ENCODE results near the gene UGT1A10.
"Not testable (repeated sequence)": the region's sequence is repeated elsewhere in the genome, so short reads cannot be mapped to it uniquely, and the experiment has no call there.

UGT1A10 gene

GRCh38 chr2:233636306-233636705 is at the start of gene UGT1A10:
UGT1A10 (plus strand) TSS chr2:233636448; CDS start chr2:233636523, 75 bp downstream.
- DNase-seq = not testable (repeated sequence)

- DNase-seq = no peak
Observed at GRCh38 chr2:233588400-233588799, 47.8 kb upstream of the UGT1A10 start.

GRCh38 chr2:233592706-233593105 is 43.5 kb upstream of the UGT1A10 start:
- DNase-seq = not testable (repeated sequence)

- no peak for DNase-seq
Observed at GRCh38 chr2:233593201-233593600, 43.0 kb upstream of the UGT1A10 start.

- DNase-seq = no peak
Observed at GRCh38 chr2:233597522-233597921, 38.7 kb upstream of the UGT1A10 start.

GRCh38 chr2:233598952-233599351 is 37.3 kb upstream of the UGT1A10 start:
- DNase-seq = no peak

GRCh38 chr2:233600386-233600785 is 35.9 kb upstream of the UGT1A10 start:
- no peak for DNase-seq

- DNase-seq = no peak
Observed at GRCh38 chr2:233602076-233602475, 34.2 kb upstream of the UGT1A10 start.

- no peak for DNase-seq
Observed at GRCh38 chr2:233603520-233603919, 32.7 kb upstream of the UGT1A10 start.

GRCh38 chr2:233604826-233605225 is 31.4 kb upstream of the UGT1A10 start:
- no peak for DNase-seq

- DNase-seq = no peak
Observed at GRCh38 chr2:233605680-233606079, 30.6 kb upstream of the UGT1A10 start.

- DNase-seq = no peak
Observed at GRCh38 chr2:233611284-233611683, 25.0 kb upstream of the UGT1A10 start.

GRCh38 chr2:233617476-233617875 is 18.8 kb upstream of the UGT1A10 start, which contains the start of gene UGT1A8:
UGT1A8 (plus strand) TSS chr2:233617633; CDS start chr2:233617708, 75 bp downstream.
- DNase-seq = not testable (repeated sequence)

- no peak for DNase-seq
Observed at GRCh38 chr2:233620204-233620603, 16.0 kb upstream of the UGT1A10 start.

GRCh38 chr2:233621863-233622262 is 14.4 kb upstream of the UGT1A10 start:
- not testable (repeated sequence) for DNase-seq

GRCh38 chr2:233627331-233628025 is 8.8 kb upstream of the UGT1A10 start:
- no peak for DNase-seq

- no peak for DNase-seq
Observed at GRCh38 chr2:233638836-233639235, 2.6 kb downstream of the UGT1A10 start.

- no peak for DNase-seq
Observed at GRCh38 chr2:233639860-233640259, 3.6 kb downstream of the UGT1A10 start.

GRCh38 chr2:233643128-233643527 is 6.9 kb downstream of the UGT1A10 start:
- DNase-seq = no peak

- not testable (repeated sequence) for DNase-seq
Observed at GRCh38 chr2:233646033-233646432, 9.8 kb downstream of the UGT1A10 start.

- DNase-seq = no peak
Observed at GRCh38 chr2:233650981-233651380, 14.7 kb downstream of the UGT1A10 start.

- DNase-seq = no peak
Observed at GRCh38 chr2:233651430-233651829, 15.2 kb downstream of the UGT1A10 start.

GRCh38 chr2:233654501-233654900 is 18.3 kb downstream of the UGT1A10 start:
- no peak for DNase-seq

- DNase-seq = no peak
Observed at GRCh38 chr2:233655043-233655442, 18.8 kb downstream of the UGT1A10 start.

GRCh38 chr2:233655943-233656342 is 19.7 kb downstream of the UGT1A10 start:
- DNase-seq = not testable (repeated sequence)
